Measurements from ENCODE around the gene GTPBP2.
"Not testable (repeated sequence)": the region's sequence is repeated elsewhere in the genome, so short reads cannot be mapped to it uniquely, and the experiment has no call there.

GTPBP2 gene

DNA sequence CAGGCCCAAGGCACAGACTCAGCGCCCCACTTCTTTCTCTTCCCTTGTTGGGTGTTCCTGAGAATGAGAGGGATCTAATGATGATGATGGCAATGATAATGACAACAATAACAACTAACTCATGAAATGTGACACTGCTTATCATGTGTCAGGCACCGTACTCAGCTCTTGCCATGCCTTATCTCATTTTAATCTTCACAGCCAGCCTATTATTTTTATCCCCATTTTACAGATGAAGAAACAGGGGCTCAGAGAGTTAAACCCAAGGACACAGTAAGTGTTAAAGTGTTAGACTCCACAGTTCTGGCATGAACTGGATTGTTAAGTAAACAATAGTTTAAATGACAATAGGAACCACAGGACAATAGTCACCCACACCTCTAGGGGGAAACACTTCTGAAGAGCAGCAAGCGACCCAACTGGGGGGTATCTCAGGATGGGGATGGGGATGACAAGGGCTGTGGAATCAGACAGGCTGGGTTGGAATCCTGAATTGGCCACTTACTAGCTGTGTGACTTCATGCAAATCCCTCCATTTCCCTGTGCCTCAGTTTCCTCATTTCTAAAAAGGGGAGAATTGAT is 28.2 kb upstream of the GTPBP2 start:
- DNase-seq, result no peak

DNA sequence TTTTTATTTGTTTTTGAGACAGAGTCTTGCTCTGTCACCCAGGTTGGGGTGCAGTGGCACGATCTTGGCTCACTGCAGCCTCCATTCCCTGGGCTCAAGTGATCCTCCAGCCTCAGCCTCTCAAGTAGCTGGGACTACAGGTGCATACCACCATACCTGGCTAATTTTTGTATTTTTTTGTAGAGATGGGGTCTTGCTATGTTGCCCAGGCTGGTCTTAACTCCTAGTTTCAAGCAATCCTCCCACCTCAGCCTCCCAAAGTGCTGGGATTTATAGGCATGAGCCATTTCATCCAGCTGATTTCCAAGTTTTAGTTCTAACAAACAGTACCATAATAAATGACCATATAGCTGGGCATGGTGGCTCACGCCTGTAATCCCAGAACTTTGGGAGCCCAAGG is 23.8 kb upstream of the GTPBP2 start:
- not testable (repeated sequence) for DNase-seq

DNA sequence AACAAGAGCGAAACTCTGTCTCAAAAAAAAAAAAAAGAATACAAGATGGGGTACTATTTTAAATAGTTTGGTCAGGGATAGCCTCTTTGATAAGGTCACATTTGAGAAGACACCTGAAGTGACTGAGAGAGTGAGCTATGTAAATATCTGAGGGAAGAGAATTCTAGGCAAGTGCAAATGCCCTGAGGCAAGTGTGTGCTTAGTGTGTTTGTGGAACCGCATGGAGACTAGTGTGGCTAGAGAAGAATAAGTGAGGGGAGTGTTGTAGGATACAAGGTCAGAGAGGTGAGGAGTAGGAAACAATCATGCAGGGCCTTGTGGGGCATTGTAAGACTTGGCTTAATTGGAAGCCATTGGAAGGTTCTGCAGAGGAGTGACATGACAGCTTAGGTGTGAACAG is 19.2 kb upstream of the GTPBP2 start:
- no peak for DNase-seq

DNA sequence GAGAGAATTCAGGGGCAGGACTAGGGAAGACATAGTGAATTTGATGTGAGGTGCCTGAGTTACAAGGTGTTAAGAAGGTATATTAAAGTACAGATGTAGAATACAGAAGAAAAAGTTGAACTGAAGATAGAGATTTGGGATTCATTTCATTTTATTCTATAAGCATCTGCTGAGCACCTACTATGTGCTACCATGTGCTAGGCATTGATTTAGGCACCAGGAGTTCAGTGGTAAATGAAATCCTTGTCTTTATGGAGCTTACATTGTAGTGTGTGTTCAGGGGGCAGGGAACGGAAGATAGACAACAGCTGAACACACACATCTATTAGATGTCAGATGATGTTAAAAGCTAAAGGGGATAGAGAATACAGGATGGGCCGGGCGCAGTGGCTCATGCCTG is 18.5 kb upstream of the GTPBP2 start:
- no peak for DNase-seq

DNA sequence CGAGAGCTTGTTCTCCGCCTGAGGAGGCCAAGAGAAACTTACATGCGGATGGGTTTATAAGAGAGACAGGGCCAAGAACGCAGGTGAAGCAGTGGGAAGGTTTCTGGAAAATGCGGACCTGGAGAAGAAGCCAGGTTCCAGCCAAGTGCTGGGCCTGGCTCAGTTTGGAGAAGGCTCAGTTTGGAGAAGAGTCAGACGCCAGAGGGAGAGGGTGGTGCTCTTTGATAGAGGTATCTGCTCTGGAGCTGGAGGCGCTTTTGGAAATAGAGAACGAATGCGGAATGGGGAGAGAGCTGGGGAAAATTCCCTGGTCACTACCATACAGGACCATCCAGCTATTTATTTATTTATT is 16.5 kb upstream of the GTPBP2 start:
- DNase-seq, result no peak

DNA sequence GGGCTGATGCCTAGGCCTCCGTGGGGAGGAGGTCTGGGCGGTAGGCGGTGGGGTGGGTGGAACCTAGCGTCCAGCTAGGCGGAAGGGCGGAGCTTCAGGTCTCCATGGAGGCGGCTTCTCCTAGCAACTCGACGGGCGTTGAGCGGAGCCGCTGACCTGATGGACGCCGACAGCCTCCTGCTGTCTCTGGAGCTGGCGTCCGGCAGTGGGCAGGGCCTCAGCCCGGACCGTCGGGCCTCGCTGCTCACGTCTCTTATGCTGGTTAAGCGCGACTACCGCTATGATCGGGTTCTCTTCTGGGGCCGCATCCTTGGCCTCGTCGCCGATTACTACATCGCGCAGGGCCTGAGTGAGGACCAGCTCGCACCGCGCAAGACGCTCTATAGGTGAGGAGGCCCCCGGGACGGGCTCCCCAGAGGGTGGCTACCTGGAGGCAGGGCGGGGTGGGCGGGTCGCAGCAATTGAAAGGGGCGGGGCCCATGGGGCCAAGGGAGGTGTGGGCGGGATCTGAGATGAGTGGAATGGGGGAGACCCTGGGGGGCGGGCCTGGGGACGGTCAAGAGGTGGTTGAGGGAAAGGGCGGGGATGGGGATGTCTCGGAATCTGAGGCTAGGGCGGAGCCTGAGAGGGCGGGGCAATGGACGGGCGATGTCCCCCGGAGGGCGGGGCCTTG is 16.0 kb upstream of the GTPBP2 start, which contains the start of gene RSPH9:
Gene RSPH9, plus strand, starts transcription at position 97 of the 673 bp plus-strand sequence. Its CDS starts 63 bp downstream, at position 160.
- peak; percentile 68 for DNase-seq

DNA sequence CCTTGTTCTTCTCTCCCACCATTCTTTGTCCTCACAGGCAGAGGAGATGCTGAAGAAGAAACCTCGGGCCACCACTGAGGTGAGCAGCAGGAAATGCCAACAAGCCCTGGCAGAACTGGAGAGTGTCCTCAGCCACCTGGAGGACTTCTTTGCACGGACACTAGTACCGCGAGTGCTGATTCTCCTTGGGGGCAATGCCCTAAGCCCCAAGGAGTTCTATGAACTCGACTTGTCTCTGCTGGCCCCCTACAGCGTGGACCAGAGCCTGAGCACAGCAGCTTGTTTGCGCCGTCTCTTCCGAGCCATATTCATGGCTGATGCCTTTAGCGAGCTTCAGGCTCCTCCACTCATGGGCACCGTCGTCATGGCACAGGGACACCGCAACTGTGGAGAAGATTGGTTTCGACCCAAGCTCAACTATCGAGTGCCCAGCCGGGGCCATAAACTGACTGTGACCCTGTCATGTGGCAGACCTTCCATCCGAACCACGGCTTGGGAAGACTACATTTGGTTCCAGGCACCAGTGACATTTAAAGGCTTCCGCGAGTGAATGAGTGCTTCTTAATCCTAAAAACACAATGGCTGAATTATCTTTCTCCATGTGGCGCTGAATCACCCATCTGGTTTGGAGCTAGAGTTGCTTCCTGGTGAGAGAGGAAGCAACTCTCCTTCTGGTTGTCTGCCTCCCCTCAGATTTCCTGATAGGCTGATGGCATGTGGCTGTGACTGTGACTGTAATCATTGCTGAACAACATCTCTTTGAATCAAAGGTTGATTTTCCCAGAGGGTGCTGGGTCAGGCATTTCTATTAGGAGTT is 11.1 kb upstream of the GTPBP2 start:
- DNase-seq, result no peak

DNA sequence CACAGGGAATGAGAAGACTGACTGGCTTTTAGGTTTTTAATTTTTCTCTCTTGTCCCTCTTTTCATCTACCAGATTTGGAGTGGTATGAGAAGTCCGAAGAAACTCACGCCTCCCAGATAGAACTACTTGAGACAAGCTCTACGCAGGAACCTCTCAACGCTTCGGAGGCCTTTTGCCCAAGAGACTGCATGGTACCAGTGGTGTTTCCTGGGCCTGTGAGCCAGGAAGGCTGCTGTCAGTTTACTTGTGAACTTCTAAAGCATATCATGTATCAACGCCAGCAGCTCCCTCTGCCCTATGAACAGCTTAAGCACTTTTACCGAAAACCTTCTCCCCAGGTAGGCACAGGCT is 7.2 kb upstream of the GTPBP2 start:
- DNase-seq, result no peak

DNA sequence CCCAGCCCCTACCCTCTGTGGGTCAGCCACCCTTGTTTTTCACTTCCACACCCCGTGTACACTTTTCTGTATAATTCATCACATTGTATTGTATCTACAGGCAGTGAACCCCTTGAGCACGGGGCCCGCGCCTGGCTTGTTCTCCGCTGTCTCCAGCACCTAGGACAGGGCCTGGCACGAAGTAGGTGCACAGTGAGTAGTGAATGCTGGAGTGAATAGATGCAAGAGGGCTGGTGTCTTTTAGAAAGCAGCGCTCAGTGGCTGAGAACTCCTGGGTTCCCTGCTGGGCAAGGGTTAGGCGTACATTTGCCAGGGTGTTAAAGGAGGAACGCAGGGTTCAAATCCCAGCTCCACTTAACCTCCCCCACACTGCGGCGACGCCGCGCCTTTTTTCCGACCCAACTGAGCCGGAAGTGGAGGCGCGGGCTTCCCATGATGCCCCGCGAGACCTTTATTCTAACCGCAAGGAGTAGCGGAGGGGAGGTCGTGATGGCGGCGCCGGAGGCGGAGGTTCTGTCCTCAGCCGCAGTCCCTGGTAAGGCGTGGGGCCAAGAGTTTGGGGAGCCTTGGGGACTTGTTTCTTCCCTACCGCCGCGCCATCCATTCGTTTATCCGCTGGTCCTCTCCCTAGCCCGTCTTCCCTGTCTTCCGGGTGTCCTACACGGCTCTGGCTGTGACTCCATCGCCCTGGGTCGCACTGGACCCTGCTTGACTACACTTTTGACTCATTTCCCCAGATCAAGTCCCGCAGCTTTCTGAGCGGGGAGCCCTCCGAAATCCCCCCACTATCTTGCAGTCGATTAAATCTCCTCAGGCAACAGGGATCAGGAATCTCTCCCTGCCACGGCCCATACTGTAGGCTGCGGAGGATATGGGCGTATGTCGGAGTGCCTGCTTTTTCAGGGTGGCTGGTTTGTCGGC is 6.6 kb upstream of the GTPBP2 start, which contains the start of gene MAD2L1BP:
Gene MAD2L1BP, plus strand, starts transcription at position 454 of the 921 bp plus-strand sequence. Its CDS starts 36 bp downstream, at position 490.
- peak; percentile 85 for DNase-seq

DNA sequence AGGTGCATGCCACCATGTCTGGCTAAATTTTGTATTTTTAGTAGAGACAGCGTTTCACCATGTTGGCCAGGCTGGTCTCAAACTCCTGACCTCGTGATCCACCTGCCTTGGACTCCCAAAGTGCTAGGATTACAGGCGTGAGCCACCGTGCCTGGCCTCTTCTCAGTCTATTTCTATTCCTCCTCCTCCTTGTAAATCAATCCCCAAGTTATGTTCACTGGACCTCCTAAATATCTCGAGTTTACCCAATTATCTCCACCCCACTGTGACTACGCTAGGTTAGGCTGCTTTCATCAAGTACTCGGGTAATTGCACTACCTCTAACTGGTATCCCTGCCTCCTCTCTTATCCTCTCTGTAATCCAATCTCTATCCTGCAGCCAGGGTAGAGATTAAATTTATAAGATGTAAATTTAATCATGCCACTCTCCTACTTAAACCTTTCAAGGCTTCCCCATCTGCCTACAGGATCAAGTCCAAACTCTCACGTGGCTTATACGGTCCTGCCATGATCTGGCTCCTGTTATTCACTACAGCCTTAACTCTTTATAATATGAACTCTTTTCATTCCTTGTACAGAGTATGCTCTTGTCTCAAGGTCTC is 5.7 kb upstream of the GTPBP2 start:
- no peak for DNase-seq

DNA sequence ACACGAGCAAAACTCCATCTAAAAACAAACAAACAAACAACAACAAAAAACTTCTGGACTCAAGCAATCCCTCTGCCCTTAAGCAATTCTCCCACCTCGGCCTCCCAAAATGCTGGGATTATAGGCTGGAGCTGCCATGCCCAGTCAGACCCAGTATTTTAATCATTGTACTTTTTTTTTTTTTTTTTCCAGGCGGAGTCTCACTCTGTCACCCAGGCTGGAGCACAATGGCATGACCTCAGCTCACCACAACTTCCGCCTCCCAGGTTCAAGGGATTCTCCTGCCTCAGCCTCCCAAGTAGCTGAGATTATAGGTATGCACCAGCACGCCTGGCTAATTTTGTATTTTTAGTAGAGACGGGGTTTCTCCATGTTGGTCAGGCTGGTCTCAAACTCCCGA is 3.9 kb upstream of the GTPBP2 start:
- DNase-seq, result not testable (repeated sequence)

DNA sequence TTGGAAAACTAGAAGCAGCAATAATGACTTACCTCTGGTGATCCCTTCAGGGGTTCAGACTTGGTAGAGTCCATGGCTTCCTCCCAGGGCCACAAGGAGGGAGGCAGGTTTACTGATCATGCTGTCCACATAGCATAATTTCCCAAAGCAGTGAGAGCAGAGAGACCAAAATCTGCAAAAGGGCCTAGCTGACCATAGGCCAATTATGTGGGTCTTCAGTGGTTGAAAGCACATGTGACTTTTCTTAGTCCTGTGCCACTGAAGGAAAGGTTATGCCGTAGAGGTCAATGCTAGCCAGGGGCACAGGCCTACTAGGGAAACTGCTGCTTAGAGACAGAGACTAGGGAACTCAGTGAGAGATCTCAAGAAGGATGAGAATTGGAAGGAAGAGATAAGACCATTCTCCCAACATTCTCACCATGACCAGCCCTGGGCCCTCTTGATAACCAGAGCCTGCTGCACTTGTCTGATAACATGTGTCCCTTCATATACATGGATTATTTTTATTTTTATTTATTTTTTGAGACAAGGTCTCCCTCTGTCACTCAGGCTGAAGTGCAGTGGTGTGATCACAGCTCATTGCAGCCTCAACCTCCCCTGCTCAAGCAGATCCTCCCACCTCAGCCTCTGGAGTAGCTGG is 2.0 kb upstream of the GTPBP2 start:
- DNase-seq, result no peak

DNA sequence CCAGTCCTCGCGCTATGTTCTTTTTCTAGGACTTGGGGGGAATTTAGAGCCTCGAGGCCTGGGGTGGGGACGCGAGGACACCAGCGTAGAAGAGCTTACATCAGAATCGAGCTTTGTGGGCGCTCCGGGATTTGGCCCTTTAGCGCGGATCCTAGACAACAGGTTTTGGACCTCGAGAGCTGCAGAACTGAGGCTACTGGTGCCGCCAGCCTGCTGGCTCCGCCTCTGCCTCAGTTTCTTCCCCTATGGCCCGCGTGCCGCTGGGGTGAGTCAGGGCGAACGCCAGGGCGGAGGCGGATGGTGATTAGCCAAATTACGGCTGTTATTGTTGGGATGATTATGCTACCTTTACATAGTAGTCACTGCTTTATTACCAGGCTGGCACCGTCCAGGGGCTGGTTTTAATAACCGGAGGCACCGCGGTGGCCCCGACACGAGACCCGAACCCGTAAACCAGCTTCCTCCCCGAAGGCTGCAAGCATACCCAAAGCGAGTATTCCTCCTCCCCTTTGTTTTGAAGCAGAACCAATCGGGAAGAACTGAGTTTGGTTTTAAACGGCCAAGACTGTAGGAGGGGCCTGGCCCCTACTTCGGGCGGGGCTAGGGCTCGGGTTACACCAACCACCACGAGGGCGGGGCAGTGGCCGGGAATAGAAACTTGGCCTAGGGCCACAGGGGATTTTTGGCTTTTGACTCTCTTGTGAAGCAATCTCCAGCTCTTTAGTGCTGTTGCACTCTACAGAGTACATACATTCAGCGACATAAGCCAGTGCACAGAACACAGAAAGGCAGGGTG is 639 bp upstream of the GTPBP2 start:
- peak; percentile 85 for DNase-seq

DNA sequence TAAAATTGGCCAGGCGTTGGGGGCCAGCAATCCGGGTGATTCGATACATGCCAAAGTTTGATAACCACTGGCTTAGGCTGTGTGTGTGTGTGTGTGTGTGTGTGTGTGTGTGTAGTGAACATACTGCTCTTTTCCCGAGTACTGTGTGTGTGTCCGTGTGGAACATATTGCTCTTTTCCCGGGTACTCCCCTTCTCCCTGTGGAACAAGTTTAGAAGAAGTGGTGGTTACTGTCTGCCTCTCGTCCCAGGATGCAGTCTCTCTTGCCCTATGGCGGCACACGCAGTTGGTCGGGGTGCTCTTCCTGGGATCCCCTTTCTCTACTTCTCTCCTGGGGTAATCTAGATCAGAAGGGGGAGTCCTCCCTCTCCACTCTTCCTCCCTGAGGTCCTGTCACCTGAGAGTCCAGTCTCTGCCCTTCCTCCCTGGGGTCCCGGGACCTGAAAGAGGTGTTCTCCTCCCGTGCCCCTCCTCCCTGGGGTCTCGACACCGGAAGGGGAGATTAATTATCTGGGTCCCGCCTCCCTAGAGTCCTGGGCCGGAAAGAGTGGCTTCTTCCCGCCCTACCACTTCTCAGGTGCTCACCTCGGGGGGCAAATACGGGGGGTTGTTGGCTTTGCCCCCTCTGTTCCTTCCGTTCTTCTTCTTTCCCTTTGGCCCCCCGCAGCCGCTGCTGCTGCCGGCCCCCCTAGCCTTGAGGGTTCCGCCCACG is 516 bp downstream of the GTPBP2 start:
- DNase-seq, result peak; percentile 57

DNA sequence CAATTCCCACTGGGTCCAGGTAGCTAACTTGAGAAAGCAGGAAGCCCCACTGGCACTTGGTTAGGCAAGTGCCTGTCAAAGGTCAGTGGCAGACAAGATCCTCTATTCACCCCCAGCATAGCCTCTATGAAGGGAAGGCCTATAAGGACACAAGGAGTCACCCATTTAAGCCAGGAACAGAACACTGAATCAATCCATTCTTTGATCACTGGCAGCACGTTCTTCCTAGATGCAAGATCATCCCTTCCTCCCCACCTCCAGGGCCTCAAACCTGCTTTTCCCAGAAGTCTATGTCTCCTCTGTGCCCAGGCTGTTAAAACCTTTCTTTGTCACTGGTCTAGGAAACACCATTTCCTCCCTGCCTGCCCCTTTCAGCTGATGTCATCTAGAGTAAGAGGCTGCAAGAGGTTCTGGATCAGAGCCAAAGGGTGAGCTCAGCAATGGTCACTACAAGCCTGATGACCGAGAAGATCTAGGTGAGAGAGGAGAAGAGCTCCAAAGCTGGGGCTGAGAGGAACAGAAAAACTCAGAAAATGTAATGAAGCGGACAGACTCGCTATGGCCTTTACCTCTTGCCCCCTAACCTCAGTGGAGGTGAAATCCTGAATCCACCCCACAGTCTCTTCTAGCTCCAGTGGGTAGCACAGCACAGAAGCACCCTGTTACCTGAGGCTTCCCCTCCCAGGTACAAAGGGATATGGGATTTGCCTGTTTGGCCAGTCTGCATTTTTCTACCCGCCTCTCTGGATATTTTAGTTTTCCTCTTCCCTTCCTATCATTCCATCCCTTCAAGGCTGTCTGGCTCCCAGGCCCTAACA is 1.8 kb downstream of the GTPBP2 start:
- no peak for DNase-seq

DNA sequence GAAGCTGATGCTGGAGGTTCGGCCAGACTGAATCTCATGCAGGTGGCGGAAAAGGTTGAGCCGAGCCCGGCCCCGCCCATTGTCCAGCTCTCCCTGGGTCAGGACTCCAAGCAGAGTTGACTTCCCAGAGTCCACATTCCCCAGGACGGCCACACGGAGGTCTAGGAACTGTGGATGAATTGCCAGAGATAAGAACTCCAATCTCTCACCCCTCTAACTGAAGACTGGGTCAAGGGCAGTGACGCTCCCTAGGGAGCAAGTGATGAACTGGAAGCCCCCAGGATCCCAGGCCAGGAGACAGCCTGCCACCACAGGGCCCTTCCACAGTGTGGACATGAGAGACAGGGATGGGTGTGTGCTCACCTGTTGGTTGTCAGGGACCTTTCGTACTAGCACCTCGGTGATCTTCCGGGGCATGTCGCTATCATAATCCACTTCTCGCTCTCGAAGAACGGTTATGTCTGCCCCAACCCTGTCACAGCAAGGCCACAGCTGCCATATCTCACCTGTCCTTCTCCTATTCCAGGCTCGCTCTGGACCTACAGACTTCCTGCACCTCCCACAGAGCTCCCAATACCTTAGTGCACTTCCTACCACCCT is 3.6 kb downstream of the GTPBP2 start:
- no peak for DNase-seq

DNA sequence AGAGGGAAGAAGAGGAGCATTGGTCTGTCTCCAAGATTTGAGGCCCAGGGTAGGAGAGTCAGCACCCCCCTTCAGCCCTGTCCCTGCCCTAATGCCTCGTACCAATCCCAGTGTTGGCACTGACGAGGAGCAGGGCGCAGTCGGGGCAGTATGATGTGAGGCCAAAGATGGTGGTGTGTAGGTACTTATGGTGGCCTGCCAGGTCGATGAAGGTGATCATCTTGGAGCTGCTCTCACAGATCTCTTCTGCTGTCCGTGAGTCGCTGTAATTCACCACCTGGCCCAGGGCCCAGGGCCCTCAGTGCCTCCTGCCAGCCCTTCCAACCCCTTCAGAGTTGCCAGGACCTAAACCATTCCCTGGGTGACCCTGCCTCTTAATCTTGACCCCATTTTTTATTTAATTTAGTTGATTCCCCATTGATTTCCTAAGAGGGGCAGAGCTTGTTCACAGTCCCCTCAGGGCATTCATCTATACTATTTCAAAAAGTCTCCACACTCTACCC is 4.2 kb downstream of the GTPBP2 start:
- no peak for DNase-seq

DNA sequence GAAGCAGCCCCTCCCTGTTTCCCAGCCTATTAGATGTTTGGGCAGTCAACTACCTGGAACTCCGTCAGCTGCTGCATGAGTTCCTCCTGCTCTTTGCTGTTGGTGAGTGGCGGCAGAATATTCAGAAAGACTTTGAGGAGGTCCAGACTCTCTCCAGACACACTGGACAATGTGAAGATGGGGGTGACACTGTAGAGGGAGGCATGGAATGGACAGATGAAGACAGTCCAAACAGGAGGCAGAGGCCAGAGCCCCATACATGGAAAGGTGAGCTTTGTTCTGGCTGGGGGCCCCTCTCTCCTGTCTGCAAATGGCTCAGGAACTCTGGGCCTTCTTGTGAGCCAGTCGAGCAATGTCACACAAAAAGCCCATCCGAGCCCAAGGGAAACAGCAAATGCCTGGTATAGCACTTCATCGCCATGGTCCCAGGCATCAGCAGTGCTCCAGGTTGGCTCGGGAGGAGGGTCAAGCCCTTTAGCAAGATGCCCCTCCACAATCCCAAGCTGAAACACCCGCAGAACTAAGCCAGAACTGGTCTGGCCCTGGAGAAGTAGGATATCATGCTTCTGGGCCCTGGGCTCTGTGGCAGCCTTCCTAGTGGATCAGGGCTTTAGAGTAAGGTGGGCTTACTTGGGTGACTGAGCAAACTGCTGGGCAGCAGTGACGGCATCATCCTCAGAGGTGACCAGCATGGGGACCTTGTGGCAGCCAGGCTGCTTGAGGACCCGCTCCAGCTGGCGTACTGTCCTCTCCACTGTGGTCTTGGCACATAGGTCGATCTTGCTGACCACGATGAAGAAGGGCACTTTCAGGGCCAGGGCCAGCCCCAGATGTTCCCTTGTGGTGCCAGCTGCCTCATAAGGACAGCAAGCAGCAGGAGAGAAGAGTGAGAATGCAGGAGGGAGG is 4.9 kb downstream of the GTPBP2 start:
- no peak for DNase-seq
